Measurements from ENCODE around the gene TENM3.

The TENM3 gene

DNA sequence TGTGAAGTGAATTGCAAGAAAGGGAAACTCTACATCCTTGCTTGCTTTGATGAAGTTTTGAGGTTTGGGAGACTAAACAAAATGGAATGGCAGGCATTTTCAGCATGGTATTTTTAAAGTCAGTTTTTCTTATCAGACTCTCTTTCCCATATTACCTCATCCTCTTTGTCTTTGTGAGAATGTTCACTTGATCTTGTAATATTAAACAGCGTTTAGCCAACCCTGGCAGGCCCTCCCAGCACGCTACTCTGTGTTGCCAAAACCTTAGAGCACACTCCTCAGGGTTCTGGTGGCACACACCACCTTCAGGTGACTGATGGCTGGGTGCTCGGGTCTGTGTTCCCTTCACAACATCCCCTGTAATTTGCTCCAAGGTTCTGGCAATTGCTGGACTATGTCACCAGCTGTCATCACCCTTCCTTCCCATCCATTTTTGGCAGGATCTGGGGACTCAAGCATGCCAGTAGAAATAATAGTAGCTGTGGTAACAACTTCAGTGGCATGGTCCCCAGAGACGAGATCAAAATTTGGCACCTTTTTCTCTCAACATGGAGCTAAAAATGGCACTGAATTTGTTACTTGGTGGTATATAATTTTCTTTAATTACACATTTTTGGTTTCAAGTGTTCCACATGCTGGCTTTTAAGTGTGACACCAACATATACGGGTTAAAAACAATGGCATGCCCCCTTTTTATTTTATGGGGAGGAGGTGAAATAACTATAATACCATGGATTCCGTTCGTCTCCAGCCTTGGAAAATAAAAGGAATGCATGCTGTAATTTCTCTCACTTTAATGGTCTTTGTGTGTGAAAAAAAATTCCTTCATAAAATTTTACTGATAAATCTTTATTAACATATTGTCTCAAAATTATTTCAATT is 400.8 kb downstream of the TENM3 start:
- no peak for DNase-seq

DNA sequence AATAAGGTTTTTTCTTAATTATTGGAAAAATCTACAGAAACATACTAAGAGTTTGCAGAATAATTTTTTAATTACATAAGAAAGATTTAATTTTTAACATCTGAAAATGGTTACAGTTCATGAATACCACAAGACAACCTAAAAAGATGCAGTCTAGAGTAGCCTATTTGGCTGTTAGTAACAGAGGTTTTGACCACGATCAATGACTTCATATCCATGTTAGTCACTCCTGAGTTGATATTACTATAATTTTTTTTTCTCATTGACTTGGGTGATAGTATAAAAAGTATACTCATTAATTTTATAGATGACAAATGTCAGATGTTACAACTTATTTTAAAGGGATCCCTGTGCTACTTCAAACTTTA is 401.5 kb downstream of the TENM3 start:
- no peak for DNase-seq

DNA sequence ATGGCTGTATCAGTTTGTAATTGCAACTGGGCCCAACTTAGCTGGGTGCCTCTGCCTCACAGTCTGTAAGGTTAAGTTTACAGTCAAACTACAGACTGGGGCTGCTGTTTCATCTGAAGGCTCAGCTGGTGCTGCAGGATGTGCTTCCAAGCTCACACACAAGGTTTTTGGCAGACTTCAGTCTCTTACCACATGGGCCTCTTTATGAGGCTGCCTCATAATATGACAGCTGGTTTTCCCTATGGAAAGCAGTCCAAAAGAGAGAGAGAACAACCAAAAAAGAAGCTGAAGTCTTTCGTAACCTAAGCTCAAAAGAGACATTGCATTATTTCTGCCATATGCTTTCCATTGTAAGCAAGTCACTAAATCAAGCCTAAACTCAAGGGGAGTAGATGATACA is 402.3 kb downstream of the TENM3 start:
- DNase-seq: no peak

DNA sequence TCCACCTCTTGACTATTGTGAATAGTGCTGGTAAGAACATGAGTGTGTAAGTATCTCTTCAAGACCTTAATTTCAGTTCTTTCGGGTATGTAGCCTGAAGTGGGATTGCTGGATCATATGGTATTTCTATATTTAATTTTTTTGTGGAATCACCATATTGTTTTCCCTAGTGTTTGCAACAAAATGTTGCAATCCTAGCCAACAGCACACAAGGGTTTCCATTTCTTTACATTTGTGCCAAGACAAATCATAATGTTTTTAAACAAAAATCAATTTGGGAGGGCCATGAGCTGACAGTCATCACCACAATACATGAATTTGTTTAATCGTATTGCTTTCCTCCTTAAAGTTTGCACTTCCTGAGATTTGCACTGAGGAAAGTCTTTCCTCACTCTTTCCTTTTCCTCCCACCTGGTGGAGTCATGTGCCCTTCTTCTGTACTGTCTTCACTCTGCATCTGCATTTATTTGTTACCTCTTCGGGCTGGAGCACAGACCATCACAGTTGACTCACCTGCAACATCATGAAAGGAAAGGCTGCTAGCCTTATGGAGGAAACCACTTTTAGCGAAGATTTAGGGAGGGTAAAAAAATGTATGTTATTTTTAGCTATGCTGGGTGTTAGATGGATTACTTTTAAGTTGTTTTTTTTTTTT is 404.6 kb downstream of the TENM3 start:
- no peak for DNase-seq

DNA sequence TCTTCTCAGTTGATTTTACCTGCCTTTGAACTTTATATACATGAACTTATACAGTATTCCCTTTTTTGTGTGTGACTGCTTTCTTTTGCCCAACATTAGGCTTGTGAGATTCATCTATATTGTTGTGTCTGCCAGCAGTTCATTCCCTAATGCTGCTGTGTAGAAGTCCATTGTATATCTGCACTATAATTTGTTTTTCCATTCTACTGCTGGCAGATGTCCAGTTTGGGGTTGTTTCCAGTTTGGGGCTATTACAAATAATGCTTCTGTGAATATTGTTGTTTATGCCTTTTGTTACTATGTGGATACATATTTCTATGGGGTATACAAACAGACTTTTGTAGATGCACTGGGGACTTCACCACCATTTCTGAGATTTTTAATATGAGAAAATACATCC is 405.6 kb downstream of the TENM3 start:
- peak; percentile 8 for DNase-seq

DNA sequence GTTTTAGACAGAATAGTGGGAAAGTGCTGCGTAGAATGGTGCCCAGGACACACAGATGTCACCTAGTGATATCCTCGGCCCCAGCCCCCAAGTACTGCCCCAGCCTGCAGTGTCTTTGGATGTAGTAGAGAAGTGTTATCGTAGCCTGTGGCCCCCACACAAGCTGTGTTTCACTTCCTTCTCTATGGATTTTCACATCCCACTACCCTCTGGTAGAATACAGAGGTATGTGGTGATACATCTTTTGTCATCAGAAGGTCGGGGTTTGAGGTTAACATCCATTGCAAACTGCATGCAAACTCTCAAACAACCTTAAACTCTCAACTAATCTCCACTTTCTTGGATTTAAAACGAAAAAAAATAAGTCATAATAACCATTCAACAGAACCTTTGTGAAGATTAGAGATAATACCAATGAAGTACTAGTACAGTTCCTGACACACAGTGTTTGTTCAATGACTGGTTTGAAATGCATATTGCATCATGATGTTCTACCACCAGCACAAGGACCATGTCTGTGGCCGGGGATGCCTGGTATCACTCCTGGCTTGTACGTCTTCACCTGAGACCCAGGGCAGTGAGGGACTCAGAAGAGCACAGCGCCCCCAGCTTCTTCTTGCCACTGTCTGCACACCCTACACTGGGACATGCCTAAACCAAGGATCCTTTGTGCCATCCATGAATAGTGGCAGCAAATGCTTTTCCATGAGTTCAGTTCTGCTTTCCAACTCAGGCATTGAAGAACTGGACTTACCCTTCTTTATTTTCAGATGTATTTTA is 406.7 kb downstream of the TENM3 start:
- no peak for DNase-seq

DNA sequence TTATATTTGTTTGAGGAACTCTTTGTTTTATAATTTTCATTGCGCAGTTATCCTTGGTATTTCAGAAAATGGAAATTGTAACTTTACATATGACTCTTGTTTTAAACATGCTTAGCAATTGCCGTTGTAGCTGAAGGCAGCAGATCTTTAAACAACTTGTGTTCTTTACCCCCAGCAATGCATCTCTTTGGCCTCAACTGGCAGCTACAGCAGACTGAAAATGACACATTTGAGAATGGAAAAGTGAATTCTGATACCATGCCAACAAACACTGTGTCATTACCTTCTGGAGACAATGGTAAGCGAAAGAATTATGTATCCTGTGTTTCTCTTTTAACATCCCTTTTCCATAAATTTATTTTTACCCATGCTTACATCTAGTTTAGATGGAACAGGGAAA is 410.4 kb downstream of the TENM3 start:
- DNase-seq: no peak

DNA sequence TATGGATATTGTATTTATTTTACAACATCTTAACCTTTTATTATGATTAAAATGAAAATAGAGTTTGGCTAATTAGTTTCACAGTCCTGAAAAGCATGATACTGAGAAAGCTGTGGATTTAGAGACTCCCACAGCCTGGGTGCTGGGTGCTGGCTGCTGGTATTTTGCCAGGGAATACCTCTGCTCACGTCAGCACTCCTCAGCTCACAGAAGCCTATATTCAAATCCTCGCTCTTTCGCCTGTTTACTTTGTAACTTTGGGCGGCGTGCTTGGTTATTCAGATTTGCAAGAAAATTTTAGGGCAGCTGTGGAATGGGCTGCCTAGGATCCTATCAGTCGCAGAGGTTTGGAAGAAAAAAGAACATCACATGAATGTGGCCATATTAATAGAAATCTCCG is 412.1 kb downstream of the TENM3 start:
- DNase-seq: no peak

DNA sequence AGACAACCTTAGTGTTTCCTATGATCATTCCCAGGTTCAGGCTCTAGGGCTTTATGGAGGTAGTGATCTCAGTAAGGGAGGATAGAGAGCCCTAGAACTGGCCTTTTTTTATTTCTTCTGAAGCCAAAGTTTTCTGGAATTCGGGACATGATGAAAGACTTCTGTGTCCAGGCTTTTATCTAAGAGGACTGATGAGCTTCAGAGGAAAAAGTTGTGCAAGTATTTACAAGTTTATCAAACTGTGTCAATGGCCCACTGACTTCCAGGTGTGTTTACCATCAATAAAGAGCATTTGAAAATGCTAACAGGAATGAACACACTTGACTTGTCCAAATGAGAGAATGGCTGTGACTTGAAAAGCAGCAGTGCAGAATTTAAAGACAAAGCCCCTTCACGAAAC is 419.3 kb downstream of the TENM3 start:
- peak; percentile 29 for DNase-seq

DNA sequence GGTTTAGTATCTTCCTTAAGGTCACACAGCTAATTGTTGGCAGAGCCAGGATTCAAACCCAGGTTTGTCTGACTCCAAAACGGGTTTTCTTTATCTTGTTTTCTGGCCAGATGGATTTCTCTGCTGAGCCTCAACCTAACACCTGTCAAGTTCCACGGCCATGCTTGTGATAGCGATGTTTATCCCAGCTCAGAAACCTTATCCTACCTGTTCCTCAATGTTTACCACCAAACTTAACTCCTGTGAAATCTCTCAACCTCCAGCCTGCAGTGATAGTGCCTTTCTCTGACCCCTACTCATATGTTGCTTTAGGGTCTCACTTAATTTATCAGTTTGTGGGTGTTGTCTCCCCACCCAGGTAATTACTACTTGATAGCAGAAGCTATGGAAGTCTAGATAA is 428.0 kb downstream of the TENM3 start:
- no peak for DNase-seq

DNA sequence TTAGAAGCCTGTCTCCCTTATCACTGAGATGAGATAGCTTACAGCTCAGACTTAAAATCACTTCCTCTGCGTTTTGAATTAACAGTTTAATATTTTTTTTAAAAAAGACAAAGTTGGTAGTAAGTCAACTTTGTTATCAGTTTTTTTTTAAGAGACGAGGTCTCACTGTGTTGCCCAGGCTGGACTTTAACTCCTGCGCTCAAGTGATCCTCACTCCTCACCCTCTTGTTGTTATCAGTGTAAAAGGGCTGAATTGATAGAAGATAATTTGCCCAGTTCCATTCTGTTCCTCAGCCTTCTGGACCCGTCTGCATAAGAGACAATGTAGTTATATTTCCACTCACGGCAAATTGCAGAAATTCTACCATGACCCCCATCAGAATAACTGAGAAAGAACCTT is 428.5 kb downstream of the TENM3 start:
- no peak for DNase-seq

DNA sequence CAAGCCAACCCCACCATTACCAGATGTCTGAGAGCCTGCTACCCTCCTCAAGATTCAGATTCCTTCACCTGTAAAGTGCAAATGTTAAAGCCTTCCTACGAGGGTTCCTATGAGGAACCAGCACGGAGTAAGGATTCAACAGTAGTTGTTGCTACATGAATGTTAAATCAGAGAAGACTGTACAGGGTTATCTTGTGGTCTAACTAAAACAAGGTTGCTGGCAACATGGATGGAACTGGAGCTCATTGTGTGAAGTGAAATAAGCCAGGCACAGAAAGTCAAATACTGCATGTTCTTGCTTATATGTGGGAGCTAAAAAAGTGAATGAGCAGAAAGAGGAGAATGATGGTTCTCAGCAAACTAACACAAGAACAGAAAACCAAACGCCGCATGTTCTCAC is 435.4 kb downstream of the TENM3 start:
- no peak for DNase-seq

DNA sequence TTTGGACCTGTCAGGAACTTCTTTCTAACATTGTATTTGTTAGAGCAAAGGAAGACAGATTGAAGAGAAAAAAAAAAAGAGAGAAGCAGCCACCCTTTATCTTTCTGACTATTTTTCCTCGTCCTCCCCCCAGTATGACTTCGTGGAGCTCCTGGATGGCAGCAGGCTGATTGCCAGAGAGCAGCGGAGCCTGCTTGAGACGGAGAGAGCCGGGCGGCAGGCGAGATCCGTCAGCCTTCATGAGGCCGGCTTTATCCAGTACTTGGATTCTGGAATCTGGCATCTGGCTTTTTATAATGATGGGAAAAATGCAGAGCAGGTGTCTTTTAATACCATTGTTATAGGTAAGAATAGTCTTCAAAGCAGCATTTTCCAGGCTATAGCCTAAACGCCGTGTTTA is 436.3 kb downstream of the TENM3 start:
- DNase-seq: no peak

DNA sequence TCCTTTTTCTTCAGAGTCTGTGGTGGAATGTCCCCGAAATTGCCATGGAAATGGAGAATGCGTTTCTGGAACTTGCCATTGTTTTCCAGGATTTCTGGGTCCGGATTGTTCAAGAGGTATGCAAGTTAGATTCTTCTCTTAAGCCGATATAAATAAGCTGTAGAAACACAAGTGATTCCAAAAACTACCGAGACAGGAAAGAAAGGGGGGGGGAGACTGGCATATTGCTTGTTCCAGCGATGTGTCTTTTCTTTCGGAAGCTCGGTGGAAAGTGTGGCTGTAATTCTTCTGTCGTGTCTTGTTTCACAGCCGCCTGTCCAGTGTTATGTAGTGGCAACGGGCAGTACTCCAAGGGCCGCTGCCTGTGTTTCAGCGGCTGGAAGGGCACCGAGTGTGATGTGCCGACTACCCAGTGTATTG is 437.0 kb downstream of the TENM3 start:
- DNase-seq: no peak

DNA sequence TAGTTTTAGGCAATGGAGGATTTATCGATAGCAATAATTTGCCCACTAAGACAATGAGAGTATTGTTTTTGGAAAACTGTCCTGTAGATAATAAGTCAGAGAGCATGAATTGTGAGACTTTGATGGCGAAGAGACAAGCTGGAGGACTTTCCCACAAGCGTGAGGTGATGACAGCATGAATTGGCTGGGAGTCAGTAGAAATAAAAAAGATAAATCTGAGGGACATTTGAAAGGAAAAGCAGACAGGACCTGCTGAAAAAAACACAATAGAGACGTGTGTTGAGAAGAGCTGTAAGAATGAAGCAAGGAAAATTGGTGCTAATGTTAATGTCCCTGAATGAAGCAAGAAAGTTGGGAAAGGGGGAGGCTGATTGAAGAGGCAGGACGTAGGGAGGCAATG is 440.5 kb downstream of the TENM3 start:
- no peak for DNase-seq

DNA sequence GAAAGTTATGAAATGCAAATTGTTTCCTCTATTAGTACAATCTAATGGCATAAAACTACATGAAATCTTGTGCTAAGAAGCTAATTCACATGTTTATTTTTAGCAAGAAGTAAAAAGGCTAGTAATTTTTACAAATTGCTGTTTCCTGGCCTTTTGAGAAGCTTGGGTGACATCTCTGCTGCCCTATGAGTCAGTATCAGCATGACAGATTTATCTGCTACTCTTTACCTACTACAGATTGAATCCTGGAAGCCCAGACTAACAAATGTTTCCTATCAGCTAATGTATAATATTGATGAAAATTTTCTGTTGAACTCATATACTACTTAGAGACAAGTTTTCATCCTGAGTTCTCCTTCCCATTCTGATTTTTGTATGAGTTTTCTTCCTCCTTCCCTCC is 441.6 kb downstream of the TENM3 start:
- DNase-seq: no peak

DNA sequence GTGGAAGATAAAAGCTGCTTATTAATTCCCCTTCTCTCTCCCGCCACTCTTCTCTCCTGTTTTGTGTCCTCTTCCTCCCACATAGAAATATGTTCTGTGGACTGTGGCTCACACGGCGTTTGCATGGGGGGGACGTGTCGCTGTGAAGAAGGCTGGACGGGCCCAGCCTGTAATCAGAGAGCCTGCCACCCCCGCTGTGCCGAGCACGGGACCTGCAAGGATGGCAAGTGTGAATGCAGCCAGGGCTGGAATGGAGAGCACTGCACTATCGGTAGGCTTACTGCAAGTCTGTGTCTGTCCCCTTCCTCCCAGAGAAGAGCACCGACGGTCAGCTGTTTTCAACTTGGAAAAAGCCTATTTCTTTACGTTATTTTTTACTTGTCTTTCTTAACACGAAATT is 444.9 kb downstream of the TENM3 start:
- DNase-seq: no peak

DNA sequence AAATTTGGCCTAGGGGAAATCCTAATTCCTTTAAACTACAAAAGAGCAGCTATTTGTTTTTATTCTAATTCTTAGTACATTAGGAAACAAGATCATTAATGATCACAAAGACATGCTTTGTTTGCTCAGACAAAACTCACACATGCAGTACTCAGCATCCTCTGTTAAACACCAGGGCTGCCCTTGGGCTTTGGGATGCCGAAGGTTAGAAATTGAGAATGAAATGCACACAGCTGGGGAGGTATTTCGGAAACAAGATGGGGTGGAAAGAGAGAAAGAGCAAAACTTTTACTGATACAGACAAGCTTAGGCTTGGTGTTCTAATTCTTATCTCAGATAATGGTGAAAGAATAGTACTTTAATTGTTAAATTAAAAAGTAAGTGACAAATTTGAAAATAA is 451.3 kb downstream of the TENM3 start:
- no peak for DNase-seq

DNA sequence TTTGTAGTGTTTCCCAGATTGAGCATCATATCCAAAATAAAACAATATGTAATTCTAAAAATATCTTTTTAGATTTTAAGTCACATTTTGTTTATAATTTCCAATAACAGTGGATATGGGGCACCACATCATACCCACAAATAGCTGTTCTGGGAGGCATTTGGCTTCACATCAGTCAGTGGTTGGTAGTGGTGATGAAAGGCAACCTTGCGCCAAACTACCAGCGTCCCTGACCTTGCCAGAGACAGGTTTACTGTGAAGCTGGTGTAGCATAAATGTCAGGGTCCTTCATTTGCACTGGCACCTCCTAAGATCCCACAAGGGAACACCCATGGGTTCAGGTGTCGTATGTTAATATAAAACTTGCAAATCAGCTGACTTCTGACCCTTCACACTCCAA is 451.8 kb downstream of the TENM3 start:
- no peak for DNase-seq

DNA sequence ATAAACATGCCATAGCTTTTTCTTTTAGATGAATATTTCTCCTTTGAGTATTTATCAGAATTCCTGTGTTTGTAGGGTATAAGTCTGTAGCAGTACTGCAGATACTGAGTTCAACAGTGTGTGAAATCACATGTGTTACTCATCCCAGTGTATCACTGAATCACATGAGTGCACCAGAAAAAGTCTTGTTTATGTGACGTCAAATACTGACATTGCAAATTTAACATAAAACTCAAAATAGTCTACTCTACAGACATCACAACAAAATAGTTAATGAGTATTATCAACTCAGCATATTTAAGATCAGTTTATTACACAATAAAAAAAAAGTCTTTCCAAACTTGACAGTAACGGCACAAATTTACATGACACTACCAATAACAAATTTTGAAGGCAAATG is 452.6 kb downstream of the TENM3 start:
- DNase-seq: no peak

DNA sequence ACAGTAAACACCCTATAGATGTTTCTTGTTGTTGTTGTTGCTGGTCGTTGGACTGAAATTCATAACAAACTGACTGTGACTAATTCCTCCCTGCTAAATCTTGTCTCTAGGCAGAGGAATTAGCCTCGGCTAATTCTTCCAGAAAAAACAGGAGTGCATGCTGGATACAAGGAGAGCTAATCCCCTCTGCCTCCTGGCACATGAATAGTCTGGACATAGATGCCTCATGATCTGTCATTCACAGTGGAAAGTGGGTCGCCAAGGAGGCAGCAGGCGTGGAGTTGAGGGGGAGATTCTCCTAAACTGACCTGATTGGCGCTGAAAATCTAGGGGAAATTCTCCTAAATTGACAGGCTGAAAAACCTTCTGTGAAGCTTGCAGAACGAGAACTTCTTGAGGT is 453.9 kb downstream of the TENM3 start:
- no peak for DNase-seq

DNA sequence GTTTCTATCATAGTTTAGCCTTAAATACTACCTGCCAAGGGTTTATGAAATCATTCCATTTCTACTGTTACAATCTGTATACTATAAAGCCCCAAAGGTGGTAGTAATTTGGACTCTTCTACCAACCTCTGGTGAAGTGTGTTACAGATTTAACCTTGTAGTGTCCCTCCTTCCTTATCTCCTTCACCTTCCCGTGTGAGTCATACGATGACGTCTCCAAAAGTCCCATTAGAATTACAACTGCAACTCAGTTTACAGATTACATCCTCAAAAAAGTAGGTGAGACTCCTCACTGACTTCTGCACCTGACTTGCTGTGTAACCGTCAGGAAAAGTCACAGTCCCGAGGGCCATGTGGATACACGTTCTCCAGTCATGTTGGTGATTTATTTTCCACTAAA is 455.0 kb downstream of the TENM3 start:
- no peak for DNase-seq

DNA sequence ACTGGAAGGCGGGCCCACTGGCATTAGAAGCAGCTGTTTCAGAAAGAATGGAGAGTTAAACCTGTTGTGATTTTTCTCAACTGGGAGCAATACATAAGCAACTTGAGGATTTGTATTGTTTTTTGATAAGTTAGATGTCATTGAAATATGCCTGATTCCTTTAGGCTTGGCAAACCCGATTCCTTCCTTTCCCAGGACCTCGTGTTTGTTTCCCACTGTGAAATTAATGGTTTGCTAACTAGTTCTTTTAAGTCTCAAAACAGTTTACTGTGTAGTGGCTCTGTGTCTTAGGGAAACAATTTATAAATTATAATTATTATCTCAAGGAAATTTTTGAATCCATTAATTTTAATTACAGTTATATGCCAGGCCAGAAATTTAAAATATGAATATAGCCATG is 456.0 kb downstream of the TENM3 start:
- DNase-seq: no peak

DNA sequence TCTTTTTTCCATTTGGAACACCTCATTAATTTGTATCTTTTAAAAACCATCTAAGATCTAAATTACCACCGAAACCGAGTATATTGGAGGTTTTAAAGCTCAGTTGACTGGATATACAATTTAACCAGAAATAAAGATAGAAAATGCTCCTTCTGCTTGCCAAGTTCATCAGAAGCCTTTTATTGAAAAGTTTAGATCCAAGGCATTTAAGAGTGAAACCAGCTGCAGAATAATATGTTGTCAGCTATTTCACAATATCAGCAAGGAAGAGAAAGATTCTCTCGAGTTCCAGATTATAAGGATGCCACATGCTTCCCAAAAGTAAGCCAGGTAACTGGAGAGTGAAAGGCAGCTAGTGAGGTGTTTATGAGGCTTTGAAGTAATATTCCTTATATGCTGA is 456.6 kb downstream of the TENM3 start:
- no peak for DNase-seq
